Esophagus squamous epithelium (tissue), 5 donors: Measurements from ENCODE around the gene MTERF1. TPM values are rescaled to one million over a fixed set of nuclear protein-coding genes. Genes with fewer than 3 reads are reported as not detected.

Source experiments
- DNase-seq: peaks from one replicate; lab custom pipeline; 2025; lab: John Stamatoyannopoulos, UW
- H3K27ac ChIP-seq, 4 donors: fragments of 200-600 bp; sonication (generic); one replicate each; pipeline ENCODE4 v1.5.1; 2016 to 2019; ENCODE audit warnings: mild to moderate bottlenecking in 1 of 4
- H3K27me3 ChIP-seq, 4 donors: fragments of 200-600 bp; sonication (generic); 1 replicate in 3 of 4; 2 replicates in 1 of 4; pipeline versions ENCODE4 v1.5.1 to v1.6.0; 2017 to 2021; ENCODE audit warnings: antibody characterized with exemption in 1 of 4
- H3K36me3 ChIP-seq, 3 donors: fragments of 200-600 bp; sonication (generic); one replicate each; pipeline ENCODE4 v1.5.1; 2016 to 2019
- H3K4me1 ChIP-seq, 3 donors: fragments of 200-600 bp; sonication (generic); one replicate each; pipeline ENCODE4 v1.5.1; 2017 to 2019
- H3K4me3 ChIP-seq, 4 donors: fragments of 200-600 bp; sonication (generic); 1 replicate in 3 of 4; 2 replicates in 1 of 4; pipeline ENCODE4 v1.5.1; 2016 to 2019; ENCODE audit warnings: mild to moderate bottlenecking in 2 of 4, moderate library complexity in 1 of 4
- H3K9me3 ChIP-seq, 3 donors: fragments of 200-600 bp; sonication (generic); one replicate each; pipeline ENCODE4 v1.5.1; 2016 to 2019
- CTCF ChIP-seq, 6 experiments: fragments of 450-650 bp in 4 of 6; fragments of 200-600 bp in 2 of 6; sonication (generic) in 2 of 6; IDR thresholded peaks; one replicate each; pipeline ENCODE4 v1.5.1; 2016 to 2019; ENCODE audit warnings: antibody characterized with exemption in 6 of 6, mild to moderate bottlenecking in 4 of 6, moderate library complexity in 4 of 6
- POLR2A ChIP-seq, 4 donors: fragments of 450-650 bp; IDR thresholded peaks; one replicate each; pipeline ENCODE4 v1.6.1; 2017; ENCODE audit warnings: antibody characterized with exemption in 4 of 4, mild to moderate bottlenecking in 4 of 4, moderate library complexity in 3 of 4
- WGBS, 2 donors: methylation state at CpG; one replicate each; pipeline ENCODE4 v1.1.5; 2018; 5-methylcytosine and 5-hydroxymethylcytosine counted together
- intact Hi-C: fragments of 100-400 bp; cut with DNase I; formaldehyde crosslinking; loops from one replicate; pipeline ENCODE4 v1.15.0; 2022
- total RNA-seq, 4 donors: library from RNA; depleted of rRNA; stranded (reverse); fragments of >200 nt; gene quantifications; one replicate each; pipeline ENCODE4 v1.1.0, GENCODE V29; 2016
- donor health status: DM: yes; HTN: yes; CAD: no.

Gene MTERF1
- total RNA-seq, 4 donors from 2014 or later = 6.3 to 9.9 (median 9.2) TPM

GRCh38 chr7:91832493-91833045 lies 47.9 kb downstream of the MTERF1 start:
- Histone ChIP-seq H3K27me3 (no peaks in the 10 kb centered on the region), H3K4me3 (no peak overlapping the region), H3K27ac (no peak overlapping the region), H3K9me3 (no peaks in the 10 kb centered on the region), H3K36me3 (no peaks in the 10 kb centered on the region), H3K4me1 (peaks cover 3 to 45% (median 8%) of the 10 kb centered on the region in 3 donors)
- DNase-seq = no peak
- WGBS, 2 donors = 72 to 80% methylated on average over 3 to 7 of the region's 7 CpGs
- intact Hi-C loops = no loop called here
- TF ChIP-seq CTCF (IDR thresholded peaks at IDR 0.05) = no peak
- TF ChIP-seq POLR2A (IDR thresholded peaks at IDR 0.05) = no peak

- Histone ChIP-seq H3K36me3 (no peaks in the 10 kb centered on the region), H3K27ac (no peak overlapping the region), H3K27me3 (no peaks in the 10 kb centered on the region), H3K4me1 (peaks cover 0 to 20% (median 8%) of the 10 kb centered on the region in 3 donors), H3K4me3 (no peak overlapping the region), H3K9me3 (no peaks in the 10 kb centered on the region)
- whole genome bisulfite sequencing, 2 donors = 85% methylated on average over 2 of the region's 2 CpGs
- intact Hi-C loops = no loop called here
- no peak for DNase-seq
- TF ChIP-seq CTCF (IDR thresholded peaks at IDR 0.05) = no peak
- no peak for TF ChIP-seq POLR2A (IDR thresholded peaks at IDR 0.05)
These were observed 53.3 kb downstream of the MTERF1 start for GRCh38 chr7:91827169-91827568.

GRCh38 chr7:91826377-91826776 lies 54.1 kb downstream of the MTERF1 start:
- H3K4me3 ChIP-seq = no peak overlapping the region
- WGBS, 2 donors = 54 to 78% methylated on average over 1 of the region's 1 CpG
- intact Hi-C loops = no loop called here
- DNase-seq = no peak
- H3K4me1 ChIP-seq = peaks cover 0 to 20% (median 8%) of the 10 kb centered on the region in 3 donors
- no peaks in the 10 kb centered on the region for H3K27me3 ChIP-seq
- H3K27ac ChIP-seq = no peak overlapping the region
- TF ChIP-seq POLR2A (IDR thresholded peaks at IDR 0.05) = no peak
- H3K36me3 ChIP-seq = no peaks in the 10 kb centered on the region
- H3K9me3 ChIP-seq = no peaks in the 10 kb centered on the region

DNA sequence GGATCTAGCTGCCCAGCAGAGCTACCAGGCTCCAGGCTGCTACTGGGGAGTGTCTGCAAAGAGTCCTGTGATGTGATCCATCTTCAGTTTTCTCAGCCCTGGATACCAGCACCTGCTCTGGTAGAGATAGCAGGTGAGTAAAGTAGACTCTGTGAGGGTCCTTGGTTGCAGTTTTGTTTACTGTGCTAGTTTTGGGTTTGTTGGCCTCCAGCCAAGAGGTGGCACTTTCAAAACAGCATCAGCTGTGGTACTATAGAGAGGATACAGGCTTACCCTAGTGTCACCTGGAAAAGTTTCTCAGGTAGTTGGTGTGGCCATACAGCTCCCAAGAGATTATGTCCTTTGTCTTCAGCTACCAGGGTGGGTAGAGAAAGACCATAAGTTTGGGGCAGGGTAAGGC lies 56.3 kb downstream of the MTERF1 start:
- H3K36me3 ChIP-seq = no peaks in the 10 kb centered on the region
- H3K4me3 ChIP-seq = no peak overlapping the region

More for the DNA sequence above, 56.3 kb downstream of the MTERF1 start:
- H3K4me1 ChIP-seq = peaks cover 0 to 11% (median 0%) of the 10 kb centered on the region in 3 donors
- TF ChIP-seq POLR2A (IDR thresholded peaks at IDR 0.05) = no peak
- TF ChIP-seq CTCF (IDR thresholded peaks at IDR 0.05) = no peak
- H3K9me3 ChIP-seq = no peaks in the 10 kb centered on the region
- no peaks in the 10 kb centered on the region for H3K27me3 ChIP-seq
- no peak for DNase-seq
- intact Hi-C loops = no loop called here
- no peak overlapping the region for H3K27ac ChIP-seq

Other genes starting within 250 kb of the MTERF1 start
- gene AKAP9, start 60.2 kb upstream of the MTERF1 start, total RNA-seq = 10 to 100 TPM; 49.7 to 82.6 (median 55.8) TPM